ENCODE data around the gene GEMIN7.

The GEMIN7 gene

GRCh38 chr19:45059258-45059965 is 19.6 kb upstream of the GEMIN7 start:
- peak; percentile 43 for DNase-seq

- no peak for DNase-seq
Observed at GRCh38 chr19:45061965-45062364, 17.1 kb upstream of the GEMIN7 start.

- DNase-seq = no peak
Observed at GRCh38 chr19:45063851-45064801, 14.9 kb upstream of the GEMIN7 start.

- DNase-seq = no peak
Observed at GRCh38 chr19:45066921-45067661, 12.0 kb upstream of the GEMIN7 start.

- no peak for DNase-seq
Observed at GRCh38 chr19:45068041-45068440, 11.0 kb upstream of the GEMIN7 start.

- DNase-seq = no peak
Observed at GRCh38 chr19:45069056-45069455, 10.0 kb upstream of the GEMIN7 start.

GRCh38 chr19:45070214-45070613 is 8.8 kb upstream of the GEMIN7 start:
- DNase-seq = no peak

- DNase-seq = no peak
Observed at GRCh38 chr19:45070861-45071544, 8.1 kb upstream of the GEMIN7 start.

- DNase-seq = no peak
Observed at GRCh38 chr19:45071545-45071938, 7.5 kb upstream of the GEMIN7 start.

GRCh38 chr19:45071969-45072790 is 6.9 kb upstream of the GEMIN7 start:
- DNase-seq = no peak

GRCh38 chr19:45074744-45075300 is 4.2 kb upstream of the GEMIN7 start:
- no peak for DNase-seq

- peak; percentile 32 for DNase-seq
Observed at GRCh38 chr19:45075301-45076028, 3.6 kb upstream of the GEMIN7 start.

GRCh38 chr19:45076029-45076850 is 2.8 kb upstream of the GEMIN7 start, which contains the start of gene ZNF296:
Gene ZNF296, minus strand, starts transcription at chr19:45076478. Its CDS starts 105 bp downstream, at chr19:45076373.
- peak; percentile 59 for DNase-seq

GRCh38 chr19:45076851-45077730 is 2.0 kb upstream of the GEMIN7 start:
- DNase-seq = no peak

- DNase-seq = no peak
Observed at GRCh38 chr19:45078390-45079062, 534 bp upstream of the GEMIN7 start.

GRCh38 chr19:45079911-45080370 is 881 bp downstream of the GEMIN7 start:
- DNase-seq = no peak

GRCh38 chr19:45082170-45082569 is 3.1 kb downstream of the GEMIN7 start:
- no peak for DNase-seq
